Adrenal gland (tissue), 12 donors: Measurements from ENCODE around the gene MFSD11. TPM values are rescaled to one million over a fixed set of nuclear protein-coding genes. Genes with fewer than 3 reads are reported as not detected.
"Not testable (repeated sequence)": the region's sequence is repeated elsewhere in the genome, so short reads cannot be mapped to it uniquely, and the experiment has no call there.

Experiments used
- DNase-seq, 7 donors: peaks; one replicate each; pipeline ENCODE4 v3.0.0-alpha.2; 2019 to 2020
- H3K27ac ChIP-seq, 5 donors: fragments of 200-600 bp; sonication (generic) in 4 of 5; 1 replicate in 3 of 5; 2 replicates in 2 of 5; pipeline versions ENCODE4 v1.5.1 to v1.8.0; 2016 to 2020; ENCODE audit warnings: mild to moderate bottlenecking in 1 of 5
- H3K27me3 ChIP-seq: fragments of 200-600 bp; 2 replicates; pipeline ENCODE4 v1.8.0; 2021
- H3K36me3 ChIP-seq, 2 donors: fragments of 200-600 bp; replicated peaks in 1 of 2; 1 replicate in 1 of 2; 2 replicates in 1 of 2; pipeline versions ENCODE4 v1.5.1 to v1.8.0; 2018 to 2022
- H3K4me1 ChIP-seq, 2 donors: fragments of 200-600 bp; replicated peaks in 1 of 2; 1 replicate in 1 of 2; 2 replicates in 1 of 2; pipeline versions ENCODE4 v1.5.1 to v1.8.0; 2018 to 2021
- H3K4me3 ChIP-seq, 4 donors: fragments of 200-600 bp; sonication (generic) in 3 of 4; one replicate each; pipeline ENCODE4 v1.5.1; 2016 to 2018
- H3K9me3 ChIP-seq, 3 donors: fragments of 200-600 bp; sonication (generic) in 1 of 3; replicated peaks in 1 of 3; 1 replicate in 2 of 3; 2 replicates in 1 of 3; pipeline versions ENCODE4 v1.5.1 to v1.8.0; 2016 to 2021
- CTCF ChIP-seq, 6 experiments: fragments of 450-650 bp in 4 of 6; fragments of 200-600 bp in 2 of 6; sonication (generic) in 1 of 6; IDR thresholded peaks; 1 replicate in 5 of 6; 2 replicates in 1 of 6; pipeline versions ENCODE4 v1.5.1 to v1.8.0; 2016 to 2021; ENCODE audit warnings: antibody characterized with exemption in 6 of 6, mild to moderate bottlenecking in 2 of 6, moderate library complexity in 1 of 6
- POLR2A ChIP-seq, 2 donors: fragments of 450-650 bp; IDR thresholded peaks; one replicate each; pipeline ENCODE4 v1.6.1; 2017; ENCODE audit warnings: antibody characterized with exemption in 2 of 2, mild to moderate bottlenecking in 2 of 2, moderate library complexity in 1 of 2
- WGBS, 4 donors: extraction: QIAGEN DNeasy Blood & Tissue Kit in 2 of 4; methylation state at CpG; one replicate each; pipeline versions ENCODE4 v1.1.5 to v1.1.7; 2013 to 2017; 5-methylcytosine and 5-hydroxymethylcytosine counted together
- intact Hi-C, 2 donors: fragments of 100-400 bp; cut with DNase I; formaldehyde crosslinking; loops; one replicate each; pipeline versions ENCODE4 v1.14.1 to v1.15.0; 2022 to 2023
- polyA plus RNA-seq, 3 donors: library from polyadenylated mRNA; stranded (reverse); fragments of 200-250 nt in 2 of 3; fragments of 350-450 nt in 1 of 3; fragmentation: Illumina TruSeq in 1 of 3; extraction: RNeasy Lipid Tissue Mini Kit (QIAGEN cat#74804) in 1 of 3; gene quantifications; one replicate each; pipeline ENCODE4 v1.2.3, GENCODE V29; 2013 to 2014
- total RNA-seq, 9 donors: library from RNA; depleted of rRNA in 4 of 9; stranded (reverse); fragments of >200 nt in 4 of 9; fragments of 120-200 nt in 1 of 9; fragmentation: NEBNext Ultra II Directional in 1 of 9; extraction: Animal tissue kit (Norgen Biotek cat#: 25700) in 1 of 9; gene quantifications; one replicate each; pipeline versions ENCODE4 v1.1.0 to v1.2.4, GENCODE V29; 2013 to 2023
- donor health status: healthy with polysubstance abuse.
- donor health status: Bipolar disorder and iron deficiency.
- donor health status: DM: yes; HTN: yes; CAD: no.
- donor health status: DM: no; HTN: no; CAD: no.
- donor health status: DM: no; HTN: no; CAD: no.
- donor health status: DM: yes; HTN: yes; CAD: no.

The MFSD11 gene
- total and polyA plus RNA-seq, 12 donors = 9.4 to 50.0 (median 29.9) TPM

GRCh38 chr17:76740329-76741118, 2.6 kb downstream of the MFSD11 start:
- H3K36me3 ChIP-seq = peaks cover 0 to 42% of the 10 kb centered on the region in 2 donors
- no peaks in the 10 kb centered on the region for H3K9me3 ChIP-seq
- WGBS, 4 donors = 72 to 83% (median 76%) methylated on average over 5 of the region's 5 CpGs
- TF ChIP-seq POLR2A (IDR thresholded peaks at IDR 0.05) (no peak), CTCF (IDR thresholded peaks at IDR 0.05) (no peak)
- peak in 1 of 7 donors; percentile 56 for DNase-seq
- no peak overlapping the region for H3K4me3 ChIP-seq
- H3K27ac ChIP-seq = no peak overlapping the region
- intact Hi-C loops = no loop called here
- peaks cover 11 to 39% of the 10 kb centered on the region in 2 donors for H3K4me1 ChIP-seq
- H3K27me3 ChIP-seq = no peaks in the 10 kb centered on the region

GRCh38 chr17:76742958-76743357, 5.0 kb downstream of the MFSD11 start:
- Histone ChIP-seq H3K27ac (peak overlapping the region in 4 of 5 donors; percentile 38 to 77 (median 55)), H3K4me1 (peaks cover 6 to 34% of the 10 kb centered on the region in 2 donors), H3K9me3 (no peaks in the 10 kb centered on the region), H3K4me3 (no peak overlapping the region), H3K36me3 (peaks cover 0 to 49% of the 10 kb centered on the region in 2 donors), H3K27me3 (no peaks in the 10 kb centered on the region)
- TF ChIP-seq CTCF (IDR thresholded peaks at IDR 0.05) = no peak
- TF ChIP-seq POLR2A (IDR thresholded peaks at IDR 0.05) = no peak
- intact Hi-C loops = no loop called here
- DNase-seq = no peak

GRCh38 chr17:76744747-76745146, 6.8 kb downstream of the MFSD11 start:
- 67 to 100% (median 97%) methylated on average over 2 of the region's 2 CpGs for WGBS, 4 donors
- intact Hi-C loops = no loop called here
- no peaks in the 10 kb centered on the region for H3K9me3 ChIP-seq
- peaks cover 0 to 18% of the 10 kb centered on the region in 2 donors for H3K4me1 ChIP-seq
- no peak for DNase-seq
- H3K4me3 ChIP-seq = no peak overlapping the region
- TF ChIP-seq CTCF (IDR thresholded peaks at IDR 0.05) = no peak
- no peak for TF ChIP-seq POLR2A (IDR thresholded peaks at IDR 0.05)
- no peak overlapping the region for H3K27ac ChIP-seq
- H3K36me3 ChIP-seq = peaks cover 0 to 49% of the 10 kb centered on the region in 2 donors
- no peaks in the 10 kb centered on the region for H3K27me3 ChIP-seq

GRCh38 chr17:76745785-76746184, 7.9 kb downstream of the MFSD11 start:
- intact Hi-C loops, H3K4me3 ChIP-seq, H3K4me1 ChIP-seq, H3K27me3 ChIP-seq, H3K9me3 ChIP-seq, H3K27ac ChIP-seq, DNase-seq: not testable (repeated sequence)
- peaks cover 0 to 49% of the 10 kb centered on the region in 2 donors for H3K36me3 ChIP-seq
- WGBS, 4 donors = 95 to 99% (median 97%) methylated on average over 6 of the region's 6 CpGs
